Caco-2 (cell line): ENCODE results near the gene PTPN3. TPM values are rescaled to one million over a fixed set of nuclear protein-coding genes. Genes with fewer than 3 reads are reported as not detected.

ENCODE experiments used
- microRNA-seq: library from miRNA; unstranded; fragments of <30 nt; microRNA quantifications from one replicate; pipeline ENCODE4 v1.2.0, GENCODE V29; 2022
- total RNA-seq: library from RNA; stranded (reverse); gene quantifications from 2 replicates; pipeline ENCODE4 v1.2.3, GENCODE V29; 2022

PTPN3 gene
- total RNA-seq, 1 experiment from 2014 or later, result 12.4 TPM

Small RNAs within 50 kb of the gene (microRNA-seq; reads per million reads assigned to microRNA genes)
- not detected for gene MIR3927

Other genes starting within 250 kb of the PTPN3 start
- gene EPB41L4B, start 177.2 kb downstream of the PTPN3 start, total RNA-seq, result 14.7 and 16.3 TPM in 2 replicates